ENCODE measurements around the gene S100A9. TPM values are rescaled to one million over a fixed set of nuclear protein-coding genes. Genes with fewer than 3 reads are reported as not detected.
"Not testable (repeated sequence)": the region's sequence is repeated elsewhere in the genome, so short reads cannot be mapped to it uniquely, and the experiment has no call there.

Gene S100A9
- total RNA-seq, 4 donors from 2014 or later = 33.4 to 175 (median 54.0) TPM

GRCh38 chr1:153345187-153346076 lies 12.2 kb upstream of the S100A9 start:
- no peaks in the 10 kb centered on the region for H3K36me3 ChIP-seq
- intact Hi-C loops (cut with DNase I; ENCODE audit: low total_unique reads) = no loop called here
- no peak for DNase-seq
- TF ChIP-seq POLR2A (IDR thresholded peaks at IDR 0.05) (no peak), CTCF (IDR thresholded peaks at IDR 0.05) (no peak)
- no peak overlapping the region for H3K27ac ChIP-seq
- H3K9me3 ChIP-seq = no peaks in the 10 kb centered on the region
- H3K27me3 ChIP-seq = no peaks in the 10 kb centered on the region
- H3K4me1 ChIP-seq = no peaks in the 10 kb centered on the region
- H3K4me3 ChIP-seq = no peak overlapping the region

DNA sequence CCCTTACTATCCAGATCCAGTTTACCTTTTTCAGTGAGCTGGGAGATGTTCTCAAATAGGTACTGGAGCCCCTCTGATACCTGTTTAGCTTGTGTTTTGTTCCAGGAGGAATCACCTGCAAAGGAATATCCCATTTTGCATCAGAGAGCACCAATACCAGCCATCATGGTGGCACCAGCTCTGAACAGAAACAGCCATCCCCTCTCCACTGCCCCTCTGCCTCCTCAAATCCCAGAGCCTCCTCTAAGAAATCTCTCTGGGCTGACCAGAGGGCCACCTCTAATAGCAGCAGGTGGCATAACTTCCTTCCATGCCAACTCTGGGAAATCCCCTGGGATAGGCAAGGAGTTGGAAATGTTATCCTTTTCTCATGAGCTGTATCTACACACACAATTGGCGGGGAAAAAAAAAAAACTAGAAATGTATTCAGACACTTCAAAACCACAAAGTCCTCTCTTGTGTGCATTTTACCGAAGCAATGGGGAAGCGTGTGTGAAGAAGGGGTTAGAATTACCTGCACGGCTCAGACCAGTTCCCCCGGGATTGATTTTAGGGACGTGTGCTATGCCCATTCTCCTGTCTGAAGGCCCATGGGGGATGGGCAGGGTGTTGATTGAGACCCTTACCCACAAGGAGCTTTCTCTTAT lies 11.5 kb upstream of the S100A9 start:
- Histone ChIP-seq H3K9me3 (no peaks in the 10 kb centered on the region), H3K4me1 (no peaks in the 10 kb centered on the region), H3K27me3 (peaks cover 0 to 3% of the 10 kb centered on the region in 2 donors), H3K4me3 (no peak overlapping the region), H3K36me3 (no peaks in the 10 kb centered on the region), H3K27ac (no peak overlapping the region)
- no peak for DNase-seq
- no peak for TF ChIP-seq CTCF (IDR thresholded peaks at IDR 0.05)
- no peak for TF ChIP-seq POLR2A (IDR thresholded peaks at IDR 0.05)
- intact Hi-C loops (cut with DNase I; ENCODE audit: low total_unique reads) = no loop called here

- H3K27ac ChIP-seq; H3K4me1 ChIP-seq; DNase-seq; H3K4me3 ChIP-seq; intact Hi-C loops (cut with DNase I; ENCODE audit: low total_unique reads); H3K9me3 ChIP-seq; H3K27me3 ChIP-seq; H3K36me3 ChIP-seq: not testable (repeated sequence)
These were observed 10.6 kb upstream of the S100A9 start for GRCh38 chr1:153347049-153347448.

- H3K4me1 ChIP-seq = no peaks in the 10 kb centered on the region
- H3K9me3 ChIP-seq = no peaks in the 10 kb centered on the region
- no peaks in the 10 kb centered on the region for H3K36me3 ChIP-seq
- DNase-seq = no peak
- no peak overlapping the region for H3K27ac ChIP-seq
- intact Hi-C loops (cut with DNase I; ENCODE audit: low total_unique reads) = no loop called here
- H3K27me3 ChIP-seq = peaks cover 0 to 9% of the 10 kb centered on the region in 2 donors
- no peak overlapping the region for H3K4me3 ChIP-seq
- no peak for TF ChIP-seq POLR2A (IDR thresholded peaks at IDR 0.05)
- no peak for TF ChIP-seq CTCF (IDR thresholded peaks at IDR 0.05)
These were observed 9.8 kb upstream of the S100A9 start for GRCh38 chr1:153347856-153348255.

DNA sequence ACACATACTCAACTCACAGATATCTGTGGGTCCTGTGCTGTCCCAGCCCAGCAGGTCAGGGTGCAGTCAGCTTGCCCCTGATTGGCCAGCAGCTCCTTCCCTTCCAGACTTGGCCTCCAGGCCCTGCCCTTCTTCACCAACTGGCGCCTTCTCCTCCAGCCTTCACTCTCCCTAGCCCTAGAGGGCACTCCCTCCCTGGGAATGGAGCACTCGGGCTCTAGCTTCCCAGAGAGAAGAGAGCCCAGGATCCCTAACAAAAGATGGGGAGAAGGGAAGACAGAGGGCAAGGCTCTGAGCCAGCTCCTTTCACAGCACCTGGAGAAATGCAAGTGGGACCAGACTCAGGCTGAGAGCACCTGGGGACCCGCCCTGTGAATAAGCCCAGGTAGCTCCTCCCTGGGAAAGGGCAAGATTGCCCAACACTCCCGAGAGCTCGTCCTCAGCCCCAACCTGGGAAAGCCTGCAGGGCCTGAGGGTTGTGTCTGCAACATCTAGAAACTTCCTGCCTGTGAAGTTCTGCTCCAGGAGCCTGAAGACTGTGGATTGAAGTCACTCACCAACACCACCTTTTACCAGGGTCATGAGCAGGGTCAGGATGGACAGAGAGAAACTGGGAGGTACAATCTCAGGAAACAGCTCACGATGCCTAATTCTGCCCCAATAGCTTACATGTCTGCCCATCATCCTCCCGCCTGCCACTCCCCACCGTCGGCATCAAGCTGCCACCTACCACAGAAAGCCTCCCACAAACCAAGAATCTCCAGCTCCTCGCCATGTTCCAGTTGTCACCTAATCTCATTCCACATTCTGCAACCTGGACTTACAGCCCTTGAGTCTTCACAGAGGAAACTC lies 8.9 kb upstream of the S100A9 start, which contains the start of gene PGLYRP4:
Gene PGLYRP4, minus strand, starts transcription at position 331 of the 852 bp plus-strand sequence. CDS start 909 bp downstream, outside the sequence.
- Histone ChIP-seq H3K9me3 (no peaks in the 10 kb centered on the region), H3K27ac (no peak within 1 kb of the TSS), H3K4me3 (no peak within 1 kb of the TSS), H3K36me3 (no peaks in the 10 kb centered on the region), H3K4me1 (no peaks in the 10 kb centered on the region), H3K27me3 (peaks cover 0 to 9% of the 10 kb centered on the region in 2 donors)
- intact Hi-C loops (cut with DNase I; ENCODE audit: low total_unique reads) = no loop called here
- no peak for TF ChIP-seq POLR2A (IDR thresholded peaks at IDR 0.05)
- no peak for TF ChIP-seq CTCF (IDR thresholded peaks at IDR 0.05)
- no peak for DNase-seq
